Brain pericyte (primary cell): ENCODE data around the gene KNCN.

Source experiments
- DNase-seq: peaks from one replicate; pipeline ENCODE4 v3.0.0-alpha.2; 2012; ENCODE audit warnings: low read depth, low spot score

Gene KNCN

GRCh38 chr1:46551597-46552095, at the start of gene KNCN:
Gene KNCN (minus strand): TSS chr1:46551647. CDS start chr1:46551215, 432 bp downstream.
- no peak for DNase-seq

GRCh38 chr1:46599059-46599970, 47.9 kb upstream of the KNCN start:
- no peak for DNase-seq

- DNase-seq = no peak
These were observed 45.4 kb upstream of the KNCN start for GRCh38 chr1:46596846-46597245.

- no peak for DNase-seq
These were observed 44.6 kb upstream of the KNCN start for GRCh38 chr1:46596036-46596435.

- DNase-seq = no peak
These were observed 43.7 kb upstream of the KNCN start for GRCh38 chr1:46595127-46595526.

GRCh38 chr1:46594063-46594462, 42.6 kb upstream of the KNCN start:
- no peak for DNase-seq

- DNase-seq = no peak
These were observed 41.4 kb upstream of the KNCN start for GRCh38 chr1:46592823-46593222.

GRCh38 chr1:46589529-46589928, 38.1 kb upstream of the KNCN start:
- DNase-seq = no peak

GRCh38 chr1:46587069-46587468, 35.6 kb upstream of the KNCN start:
- DNase-seq = no peak

GRCh38 chr1:46585312-46585938, 34.0 kb upstream of the KNCN start:
- no peak for DNase-seq

GRCh38 chr1:46583494-46583893, 32.0 kb upstream of the KNCN start:
- no peak for DNase-seq

GRCh38 chr1:46582972-46583371, 31.5 kb upstream of the KNCN start:
- DNase-seq = no peak

GRCh38 chr1:46581681-46582455, 30.4 kb upstream of the KNCN start:
- DNase-seq = no peak

- no peak for DNase-seq
These were observed 28.9 kb upstream of the KNCN start for GRCh38 chr1:46580140-46580903.

- DNase-seq = no peak
These were observed 26.2 kb upstream of the KNCN start for GRCh38 chr1:46577671-46578070.

GRCh38 chr1:46576596-46576995, 25.1 kb upstream of the KNCN start:
- DNase-seq = no peak

GRCh38 chr1:46575778-46576177, 24.3 kb upstream of the KNCN start:
- no peak for DNase-seq

- DNase-seq = no peak
These were observed 23.9 kb upstream of the KNCN start for GRCh38 chr1:46575300-46575699.

- no peak for DNase-seq
These were observed 20.3 kb upstream of the KNCN start for GRCh38 chr1:46571691-46572225.

GRCh38 chr1:46569884-46570725, 18.7 kb upstream of the KNCN start:
- DNase-seq = no peak
